A204.1 (cell line): ENCODE measurements around the gene TNFAIP8L3.

Source experiments
- FAIRE-seq: peaks from 2 replicates; lab custom pipeline; 2012; peaks lifted over from hg19 to GRCh38; lab: Jason Lieb, UNC

Gene TNFAIP8L3

DNA sequence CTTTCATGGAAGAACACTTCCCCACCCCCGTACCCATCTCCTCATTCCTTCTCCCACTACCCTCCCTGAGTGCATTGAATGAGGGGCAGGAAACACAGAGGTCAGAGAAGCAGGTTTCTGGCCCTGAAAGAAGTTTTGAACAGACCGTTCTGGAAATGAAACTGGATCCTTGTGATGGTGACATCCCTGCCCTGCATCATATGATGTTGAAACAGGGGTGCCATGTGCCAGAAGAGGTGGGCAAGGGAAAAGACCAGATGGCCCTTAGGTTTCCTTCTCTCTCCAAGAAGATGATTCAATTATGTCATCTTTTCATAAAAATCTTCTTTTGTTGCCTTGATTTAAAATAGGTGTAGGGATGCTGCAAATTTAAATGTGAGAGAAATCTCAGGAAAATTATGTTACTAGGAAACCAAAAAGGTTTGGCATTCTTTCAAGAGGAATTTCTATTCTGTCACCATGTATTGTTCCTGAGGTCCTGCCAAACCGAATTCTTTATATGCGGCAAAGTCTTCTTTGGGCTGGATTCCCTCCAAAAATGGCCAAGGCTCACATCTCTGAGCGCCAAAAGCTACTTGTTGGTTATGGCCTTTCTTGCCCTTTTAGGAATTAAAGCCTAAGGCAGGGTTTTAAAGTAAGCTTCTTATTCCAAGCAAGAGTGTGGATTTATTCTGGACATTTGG lies 19.9 kb upstream of the TNFAIP8L3 start:
- no peak for FAIRE-seq

DNA sequence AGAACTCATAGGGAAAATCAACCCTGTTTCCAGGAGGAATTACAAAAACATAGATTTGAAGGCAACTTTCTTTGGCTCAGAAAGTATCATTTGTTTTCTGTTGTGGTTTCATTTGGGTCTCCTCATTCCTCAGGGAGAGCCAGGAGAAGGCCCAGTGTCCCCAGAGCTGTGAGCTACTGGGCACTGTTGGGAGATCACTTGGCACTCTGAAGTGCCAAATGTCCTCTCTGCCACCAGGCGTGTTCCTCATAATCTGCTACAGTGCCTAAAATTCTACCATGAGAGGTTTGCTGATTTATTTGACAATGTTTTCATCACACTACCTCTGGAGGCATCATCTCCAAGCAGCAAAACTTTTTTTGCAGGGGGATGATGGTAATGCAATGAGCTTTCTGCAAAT lies 17.4 kb upstream of the TNFAIP8L3 start:
- FAIRE-seq: no peak

DNA sequence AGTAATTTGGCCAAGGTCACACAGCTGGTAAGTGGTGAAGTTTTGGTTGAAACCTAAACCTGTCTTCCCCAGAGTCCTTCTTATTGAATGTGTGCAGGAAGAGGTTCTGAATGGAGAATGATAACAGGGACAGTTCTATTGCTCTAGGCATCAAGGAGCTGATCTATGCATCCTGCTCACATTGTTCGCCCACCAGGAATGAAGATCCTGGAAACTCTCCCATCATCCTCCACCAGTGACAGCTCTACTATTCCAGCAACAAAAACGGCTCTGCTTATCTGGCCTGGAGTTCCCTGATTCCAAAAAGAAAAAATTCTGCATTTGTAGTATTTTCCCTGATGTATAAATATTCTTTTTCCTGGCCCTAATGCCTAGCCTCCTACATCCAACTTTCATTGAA lies 16.4 kb upstream of the TNFAIP8L3 start:
- FAIRE-seq: no peak

DNA sequence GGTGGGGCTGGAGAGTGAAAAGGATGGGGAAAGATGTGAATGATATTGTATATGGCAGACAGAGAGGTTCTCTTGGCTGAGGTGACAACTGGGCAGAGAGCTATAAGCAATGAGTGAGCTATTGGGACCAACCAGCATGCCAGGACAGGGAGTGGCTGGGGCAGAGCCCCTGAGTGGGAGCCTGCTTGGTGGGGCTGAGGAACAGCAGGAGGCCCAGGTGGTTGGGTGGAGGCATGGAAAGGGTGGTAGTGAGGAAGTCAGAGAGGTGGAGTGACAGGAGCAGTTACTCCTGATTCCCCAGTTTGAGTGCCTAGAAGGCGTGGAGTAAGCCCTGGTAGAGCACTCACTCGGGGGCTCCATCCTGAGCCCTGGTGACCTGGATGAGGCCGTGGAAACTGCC lies 15.5 kb upstream of the TNFAIP8L3 start:
- no peak for FAIRE-seq

DNA sequence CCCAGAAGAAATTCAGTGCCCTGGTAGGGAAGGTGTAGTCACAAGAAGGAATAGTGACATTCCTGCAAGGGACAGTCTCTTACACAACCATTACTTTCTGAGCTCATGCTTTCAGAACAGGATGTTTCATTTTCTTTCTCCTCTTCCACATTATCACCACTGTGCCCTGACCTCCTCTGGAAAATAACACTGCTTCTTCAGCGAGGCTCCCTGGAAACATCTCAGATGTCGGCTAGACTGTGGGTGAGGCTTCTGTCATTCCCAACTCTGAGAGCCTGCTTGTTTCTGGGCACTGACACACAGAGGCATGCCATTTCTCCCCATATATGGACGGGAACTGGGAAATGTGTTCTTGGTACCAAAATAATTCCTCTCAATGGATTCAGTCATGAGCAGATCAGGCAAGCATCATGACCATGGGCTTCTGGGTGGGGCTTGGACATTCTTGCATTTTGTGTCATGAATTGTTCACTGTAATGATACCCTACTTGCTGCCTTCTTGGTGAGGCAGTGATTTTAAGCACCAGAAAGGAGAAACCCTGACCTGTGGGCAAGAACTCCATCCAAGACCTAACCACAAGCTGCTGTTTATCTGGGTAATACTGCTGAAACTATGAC lies 14.3 kb upstream of the TNFAIP8L3 start:
- no peak for FAIRE-seq

DNA sequence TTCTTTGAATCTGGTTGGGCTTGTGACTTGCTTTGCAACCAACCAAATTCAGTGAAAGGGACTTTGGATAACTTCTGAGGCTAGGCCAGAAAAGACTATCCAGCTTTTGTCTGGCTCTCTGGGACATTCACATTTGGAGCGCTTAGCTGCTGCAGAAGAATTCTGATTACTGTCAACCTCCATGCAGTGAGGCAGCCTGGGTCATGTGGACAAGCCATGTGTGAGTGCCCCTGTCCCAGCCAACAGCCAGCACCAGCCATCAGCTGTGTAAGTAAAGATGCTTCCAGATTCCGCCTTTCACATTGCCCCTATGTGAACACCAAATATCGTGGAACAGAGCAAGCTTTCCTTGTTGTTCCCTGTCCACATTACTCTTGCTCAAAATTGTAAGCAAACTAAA lies 12.9 kb upstream of the TNFAIP8L3 start:
- no peak for FAIRE-seq

DNA sequence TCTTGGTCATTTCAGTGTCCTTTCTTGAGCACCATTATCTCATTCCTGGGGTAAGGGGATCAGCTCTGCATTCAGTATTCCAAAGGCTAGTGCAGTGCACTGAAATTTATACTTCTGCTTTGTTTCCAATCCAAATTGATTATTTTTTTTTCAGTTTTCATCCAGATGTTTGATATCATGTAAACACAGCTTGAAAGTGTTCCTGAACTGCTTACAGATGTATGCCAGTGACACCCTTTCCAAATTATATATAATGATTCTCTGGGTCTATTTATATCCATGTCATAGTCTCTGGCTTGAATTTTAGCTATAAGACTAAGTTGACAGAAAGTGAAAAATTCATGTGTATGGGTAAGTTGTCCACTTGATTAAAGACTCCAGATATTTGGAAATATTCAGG lies 11.8 kb upstream of the TNFAIP8L3 start:
- no peak for FAIRE-seq

DNA sequence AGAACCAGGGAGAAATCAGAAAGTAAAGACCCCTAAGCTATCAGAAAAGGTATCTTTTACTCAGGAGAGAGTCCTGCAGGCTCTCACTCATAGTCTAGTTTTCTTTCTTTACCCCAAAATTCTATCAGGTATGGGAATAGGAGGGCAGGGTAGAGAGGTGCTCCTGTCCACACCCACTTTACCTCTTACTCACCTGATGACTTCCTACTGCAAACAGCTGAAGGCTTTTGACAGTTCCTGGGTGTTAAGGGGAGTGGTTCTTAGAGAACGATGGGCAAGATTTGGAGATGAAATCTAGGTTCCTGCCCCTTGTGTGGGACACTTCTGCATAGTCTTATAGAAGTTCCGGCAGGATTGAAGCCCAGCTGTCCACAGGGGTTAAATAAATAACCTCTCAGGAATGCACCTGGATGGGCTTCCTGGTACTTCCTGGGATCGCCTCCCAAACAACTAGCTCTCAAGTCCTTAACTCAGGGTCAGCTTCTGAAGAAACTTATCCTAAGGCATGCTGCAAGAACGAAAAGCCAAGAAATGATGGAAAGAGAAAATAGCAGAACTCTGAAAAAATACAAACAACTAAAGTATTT lies 10.8 kb upstream of the TNFAIP8L3 start:
- FAIRE-seq: no peak

DNA sequence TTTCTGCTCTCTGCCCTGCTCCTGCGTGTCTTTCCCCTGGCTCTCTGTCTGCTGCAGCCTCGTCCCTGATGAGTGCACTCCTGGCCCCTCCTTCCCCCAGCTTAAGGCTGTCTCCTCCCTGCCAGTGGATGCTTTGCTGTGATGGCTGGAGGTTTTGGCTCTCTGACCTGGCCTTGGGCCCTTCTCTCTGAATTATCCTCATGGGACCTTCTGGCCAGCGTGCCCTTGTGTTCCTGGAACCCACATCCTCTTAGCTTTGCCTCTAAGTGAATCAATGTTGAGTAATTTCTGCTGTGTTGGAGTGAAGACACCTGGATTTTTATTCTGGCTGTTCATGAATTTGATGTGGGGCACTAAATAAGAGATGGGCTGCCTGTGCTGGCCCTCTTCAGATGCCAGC lies 9.8 kb upstream of the TNFAIP8L3 start:
- FAIRE-seq: no peak

DNA sequence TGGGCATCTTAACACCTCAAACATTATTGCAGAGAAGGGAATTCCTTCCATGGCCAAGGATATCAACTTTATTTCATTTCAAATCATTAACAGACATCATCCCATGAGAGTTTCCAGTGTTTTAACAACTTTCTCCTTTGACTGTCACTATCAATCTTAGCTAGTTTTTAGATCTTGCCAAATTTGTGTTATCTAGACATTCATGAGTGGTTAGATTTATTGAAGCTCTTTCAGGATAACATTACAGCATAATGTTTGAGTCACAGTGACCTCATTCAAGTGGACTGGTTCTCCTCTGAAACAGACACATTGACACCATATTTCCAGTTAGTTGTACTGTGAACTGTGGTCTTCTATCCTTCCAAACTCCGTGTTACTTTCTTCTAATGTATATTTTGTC lies 8.6 kb upstream of the TNFAIP8L3 start:
- no peak for FAIRE-seq

DNA sequence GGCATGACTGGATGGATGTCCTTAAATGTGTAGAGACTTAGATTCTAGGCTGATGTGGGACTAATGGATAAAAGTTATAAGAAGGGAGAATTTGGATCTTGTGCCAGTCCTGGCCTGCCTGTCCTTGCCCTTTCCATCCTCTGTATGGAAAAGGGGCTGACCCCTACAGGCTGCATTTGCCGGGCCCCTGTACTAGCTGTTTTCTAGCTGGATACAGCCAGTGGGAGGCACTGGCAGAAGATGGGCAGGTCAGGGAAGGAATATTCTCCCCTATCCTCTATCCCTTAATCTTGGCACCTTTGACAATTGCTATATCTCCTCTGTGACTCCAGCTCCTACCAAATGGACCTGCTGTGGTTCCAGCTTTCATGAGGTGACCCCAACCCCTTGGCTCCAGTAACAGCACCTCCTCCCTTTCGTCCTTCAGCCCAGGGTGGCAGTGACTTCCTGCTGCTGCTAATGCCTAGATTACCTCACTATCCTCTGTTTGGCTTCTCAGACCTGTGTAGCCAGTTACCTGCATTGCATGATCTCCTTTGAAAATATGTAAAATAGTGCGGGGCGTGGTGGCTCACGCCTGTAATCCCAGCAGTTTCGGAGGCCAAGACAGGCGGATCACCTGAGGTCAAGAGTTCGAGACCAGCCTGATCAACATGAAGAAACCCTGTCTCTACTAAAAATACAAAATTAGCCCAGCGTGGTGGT lies 6.2 kb upstream of the TNFAIP8L3 start:
- no peak for FAIRE-seq

DNA sequence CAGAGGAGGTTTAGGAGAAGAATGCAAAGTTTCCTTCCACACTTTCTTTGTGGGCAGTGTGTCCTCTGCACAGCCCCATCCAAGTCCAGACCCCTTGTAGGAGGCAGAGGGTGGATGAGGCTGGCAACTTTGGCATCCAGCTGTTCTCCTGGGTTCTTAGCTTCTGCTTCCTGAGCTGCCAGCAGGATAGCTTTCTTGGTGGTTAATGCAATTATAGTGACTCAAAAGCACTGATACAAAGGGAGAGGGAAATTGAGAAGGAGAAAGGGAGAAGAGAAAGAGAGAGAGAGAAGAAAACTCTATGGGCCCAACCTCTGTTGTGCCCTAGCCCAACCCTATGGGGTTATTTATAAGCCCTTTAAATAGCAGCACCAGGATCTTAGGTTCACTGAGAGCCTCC lies 4.5 kb upstream of the TNFAIP8L3 start:
- no peak for FAIRE-seq

DNA sequence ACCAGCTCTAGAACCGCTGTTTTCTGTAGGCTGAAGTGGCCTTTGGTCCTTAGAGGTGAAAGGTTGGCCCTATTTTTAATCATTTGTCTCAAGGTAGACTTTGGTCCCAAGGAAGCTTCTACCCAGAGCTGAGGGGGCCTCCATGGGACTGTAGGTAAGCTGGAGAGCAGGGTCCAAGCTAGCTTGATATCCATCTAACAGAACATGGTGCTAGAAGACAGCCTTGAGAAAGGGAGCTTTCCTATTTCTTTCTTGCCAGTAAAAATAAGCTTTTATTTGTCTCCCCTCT lies 3.6 kb upstream of the TNFAIP8L3 start:
- FAIRE-seq: no peak

DNA sequence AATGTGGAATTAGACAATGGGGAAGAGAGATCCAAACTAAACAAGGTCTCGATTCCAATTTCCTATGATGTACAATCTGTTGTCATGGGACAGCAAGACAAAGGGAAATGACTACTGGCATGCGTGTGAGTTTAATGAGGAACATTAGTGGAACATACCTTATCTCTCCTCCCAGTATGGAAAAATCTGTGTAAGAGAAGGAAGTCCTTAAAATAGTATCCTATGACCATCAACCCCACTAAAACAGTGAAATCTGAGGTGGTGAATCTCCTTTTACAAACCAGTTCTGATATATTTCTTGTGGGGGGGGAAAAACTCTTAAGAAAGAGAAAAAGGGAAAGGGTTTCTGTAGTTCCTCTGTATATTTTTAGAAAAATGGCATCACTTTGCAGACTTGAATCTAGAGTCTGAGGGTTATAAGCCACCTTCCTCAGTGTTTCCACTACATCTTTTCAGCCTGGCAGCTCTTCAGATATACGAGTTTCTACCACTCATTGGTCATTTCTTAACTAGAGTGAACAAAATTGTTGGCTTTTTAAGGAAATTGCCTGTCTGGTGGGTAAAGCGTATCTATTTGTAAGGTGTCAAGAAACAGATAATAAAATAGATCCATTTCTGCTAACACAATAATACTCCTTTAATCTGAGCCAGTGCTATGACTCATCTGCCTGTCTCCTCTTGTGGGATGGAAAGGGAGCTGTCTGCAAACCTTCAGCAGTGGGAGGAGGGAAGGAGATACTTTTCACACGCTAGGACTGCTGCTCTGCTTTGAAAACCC lies 3.0 kb upstream of the TNFAIP8L3 start:
- FAIRE-seq: no peak

DNA sequence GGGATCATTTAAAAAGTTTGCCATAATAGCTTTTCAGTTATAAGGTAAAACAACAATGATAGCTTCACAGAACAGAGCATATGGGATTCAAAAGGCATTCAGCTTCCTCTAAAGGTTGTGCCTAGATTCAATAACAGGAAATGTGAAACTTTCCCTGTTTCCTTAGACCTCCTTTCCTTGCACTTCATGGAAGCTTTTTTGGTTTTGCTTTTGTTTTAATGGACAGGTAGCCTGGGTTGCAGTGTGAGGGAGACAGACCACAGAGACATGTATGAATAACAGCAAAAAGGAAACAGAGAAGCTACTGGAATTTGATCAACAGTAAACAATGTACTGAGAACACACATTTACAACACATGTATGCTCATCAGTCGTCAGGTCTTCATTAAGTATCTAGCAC lies 2.3 kb upstream of the TNFAIP8L3 start:
- no peak for FAIRE-seq

DNA sequence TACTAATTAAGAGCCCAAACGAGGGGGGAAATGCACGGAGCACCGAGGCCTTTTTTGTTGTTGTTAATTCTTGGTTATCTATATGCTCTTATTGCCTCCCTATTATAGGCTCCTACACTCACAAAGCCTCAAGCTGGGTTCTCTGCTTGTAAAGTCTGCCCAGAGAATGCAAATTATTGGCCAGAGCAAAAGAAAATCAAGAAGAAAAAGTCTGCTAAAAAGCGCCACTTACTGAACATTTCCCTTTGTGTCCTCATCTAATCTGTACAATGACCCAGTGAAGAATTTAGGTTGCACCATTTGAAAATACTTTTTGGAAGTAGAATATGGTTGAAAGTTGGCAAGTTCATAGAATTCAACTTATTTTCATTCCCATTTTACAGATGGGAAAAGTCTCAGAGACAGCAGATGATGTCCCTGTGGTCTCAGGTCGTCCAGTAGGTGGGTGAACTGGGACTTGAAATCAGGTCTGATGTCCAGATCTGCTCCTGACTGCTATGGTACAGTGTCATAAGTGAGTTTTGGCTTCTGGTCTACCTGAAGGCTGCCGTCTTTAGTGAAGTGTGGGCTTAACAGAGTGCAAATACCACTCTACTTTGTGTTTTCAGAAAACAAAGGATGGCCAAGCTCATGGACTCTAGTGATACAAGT lies 1.1 kb upstream of the TNFAIP8L3 start:
- no peak for FAIRE-seq

DNA sequence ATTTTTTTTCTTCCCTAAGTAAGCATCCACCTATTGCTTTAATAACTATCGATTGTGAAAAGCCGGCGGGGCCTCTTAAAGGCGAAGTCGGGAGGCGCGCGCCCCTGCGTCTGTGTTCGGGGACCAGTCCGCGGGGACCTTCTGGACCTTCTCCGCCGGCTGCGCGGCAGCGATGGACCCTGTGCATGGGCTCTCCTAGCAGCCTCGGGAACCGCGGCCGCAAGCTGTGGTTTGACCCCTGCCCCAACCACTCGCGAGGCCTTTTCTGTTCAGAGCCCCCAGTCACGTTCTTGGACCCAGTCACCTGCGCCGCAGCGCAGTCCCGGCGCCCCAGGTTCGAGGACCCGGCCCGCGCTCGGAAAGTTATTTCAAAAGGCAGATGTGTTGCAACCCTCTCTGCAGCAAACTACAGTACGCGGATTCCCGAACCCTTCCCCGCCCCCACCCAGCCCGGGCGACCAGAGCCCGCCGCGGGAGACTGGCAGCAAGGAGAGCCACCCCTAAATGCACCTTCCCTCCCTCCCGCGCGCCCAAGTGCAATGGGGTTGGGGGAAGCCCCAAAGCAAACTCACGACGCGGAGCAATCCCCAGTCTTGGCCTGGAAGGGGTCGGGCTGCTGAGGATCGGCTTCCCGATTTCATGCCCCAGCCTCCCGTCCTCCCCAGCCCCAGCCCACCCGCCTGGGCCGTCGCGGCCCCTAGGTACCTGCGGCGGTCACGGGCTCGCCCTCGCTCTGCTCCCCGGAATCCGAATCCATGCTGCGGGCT lies 684 bp downstream of the TNFAIP8L3 start:
- no peak for FAIRE-seq

DNA sequence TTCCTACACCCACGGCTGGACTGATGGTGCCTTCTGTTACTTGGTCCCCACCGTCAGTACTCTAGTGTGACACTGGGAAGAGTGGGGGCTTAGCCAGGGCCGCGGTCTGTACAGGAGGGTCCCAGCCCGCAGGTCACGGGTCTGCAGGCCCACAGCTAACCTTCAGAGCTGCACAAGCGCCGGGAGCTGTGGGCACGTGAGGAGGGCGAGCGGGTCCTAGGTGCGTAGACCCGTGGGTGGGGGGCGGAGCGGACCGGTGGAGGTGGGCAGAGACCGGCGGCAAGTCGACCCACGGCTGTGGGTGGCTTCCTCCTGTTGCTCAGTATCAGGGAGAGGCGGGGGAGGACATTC lies 1.2 kb downstream of the TNFAIP8L3 start:
- no peak for FAIRE-seq

DNA sequence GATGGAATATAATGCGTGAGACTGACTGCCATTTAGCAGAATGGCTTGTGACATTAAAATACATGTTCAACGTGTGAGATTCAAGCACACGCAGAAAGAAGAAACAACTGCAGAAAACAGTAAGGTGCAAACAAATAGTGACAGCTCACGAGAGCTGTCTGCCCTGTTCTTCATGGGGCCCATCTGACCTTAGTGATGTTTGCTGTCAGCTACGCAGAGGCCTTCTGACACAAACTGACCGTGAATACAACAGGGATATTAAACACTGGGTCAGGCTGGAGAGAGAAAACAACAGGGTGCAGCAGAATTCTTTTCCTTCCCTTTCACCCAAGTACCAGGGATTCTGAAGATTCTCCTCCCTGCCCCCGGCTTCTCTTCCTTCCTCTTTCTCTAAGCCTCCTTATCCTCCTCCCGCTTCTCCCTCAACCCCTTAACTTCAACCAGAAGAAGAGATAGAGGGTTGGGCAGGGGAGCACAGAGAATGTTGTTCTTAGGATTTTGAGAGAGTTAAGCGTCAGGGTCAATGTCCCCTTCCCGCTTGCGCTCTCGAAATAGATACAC lies 2.1 kb downstream of the TNFAIP8L3 start:
- no peak for FAIRE-seq

DNA sequence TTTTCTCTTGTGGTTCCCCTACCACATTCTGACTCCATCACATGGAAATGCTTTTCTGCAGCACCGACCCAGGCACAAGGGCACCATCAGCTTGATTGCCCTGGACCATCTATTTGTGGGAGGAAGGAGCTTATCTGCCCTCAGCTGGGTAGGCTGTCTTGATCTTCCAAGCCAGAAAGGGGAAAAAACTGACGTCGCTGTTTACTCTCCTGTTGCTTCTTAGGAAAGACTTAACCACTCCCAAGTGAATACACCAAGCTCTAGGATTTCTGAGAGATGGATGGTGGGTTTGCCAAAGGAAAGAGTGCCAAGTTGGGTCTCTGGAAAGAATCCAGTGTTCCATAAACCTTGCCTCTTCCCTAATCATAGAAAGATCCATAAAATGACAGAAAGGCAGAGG lies 4.0 kb downstream of the TNFAIP8L3 start:
- FAIRE-seq: no peak

DNA sequence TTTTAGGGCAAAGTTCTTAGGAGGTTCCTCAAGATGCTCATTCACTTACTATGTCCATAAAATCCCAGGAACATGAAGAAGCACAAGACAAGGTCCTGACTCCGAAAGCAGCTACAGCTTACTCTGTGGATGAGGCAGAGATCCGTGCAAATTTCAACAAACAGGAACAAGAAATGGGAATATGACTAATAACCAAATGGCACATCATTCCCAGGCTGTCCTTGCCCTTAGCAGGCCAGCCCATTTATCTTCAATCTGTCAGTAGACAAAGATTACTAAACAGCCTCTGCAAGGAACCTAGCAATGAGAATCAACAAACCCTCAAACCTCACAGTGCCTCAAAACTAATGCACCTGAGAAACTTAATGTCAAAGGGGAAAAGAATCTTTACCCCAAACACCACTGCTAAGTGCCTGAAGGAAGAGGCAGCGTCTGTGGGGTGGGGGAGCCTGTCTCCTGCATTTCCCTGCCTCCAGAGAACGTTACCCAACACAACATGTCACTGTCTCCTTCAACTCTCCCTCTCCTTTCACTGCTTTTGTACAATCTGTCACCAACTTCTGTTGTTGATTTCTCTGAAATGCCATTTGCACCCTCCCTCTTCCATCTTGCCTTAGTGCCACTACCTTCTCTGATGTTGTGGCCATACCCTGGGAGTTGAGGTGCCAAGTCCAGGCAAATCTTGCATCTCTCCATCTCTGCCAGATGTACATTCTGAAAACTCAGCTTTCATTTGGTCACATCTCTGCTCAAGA lies 4.8 kb downstream of the TNFAIP8L3 start:
- no peak for FAIRE-seq
